MG63 (cell line): ENCODE results near the gene SDE2. TPM values are rescaled to one million over a fixed set of nuclear protein-coding genes. Genes with fewer than 3 reads are reported as not detected.
A peak's percentile ranks its signal among the peaks of the same experiment; 100 is the strongest.
"Not testable (repeated sequence)": the region's sequence is repeated elsewhere in the genome, so short reads cannot be mapped to it uniquely, and the experiment has no call there.

Experiments used
- DNase-seq: peaks from one replicate; pipeline ENCODE4 v3.0.0-alpha.2; 2020
- H3K27me3 ChIP-seq: fragments of 250-450 bp; sonication (Bioruptor Pico); 2 replicates; pipeline ENCODE4 v1.5.1; 2020; ENCODE audit warnings: mild to moderate bottlenecking, moderate library complexity
- H3K36me3 ChIP-seq: fragments of 250-450 bp; sonication (Bioruptor Pico); 2 replicates; pipeline ENCODE4 v1.5.1; 2020; ENCODE audit warnings: mild to moderate bottlenecking, moderate library complexity
- H3K4me3 ChIP-seq: fragments of 250-450 bp; sonication (Bioruptor Pico); 2 replicates; pipeline ENCODE4 v1.5.1; 2020; ENCODE audit warnings: mild to moderate bottlenecking, moderate library complexity
- H3K9me3 ChIP-seq: fragments of 250-450 bp; sonication (Bioruptor Pico); 2 replicates; pipeline ENCODE4 v1.5.1; 2020; ENCODE audit warnings: mild to moderate bottlenecking, moderate library complexity
- total RNA-seq: library from RNA; depleted of rRNA; stranded (reverse); fragments of >200 nt; shearing (Covaris generic); gene quantifications from 2 replicates; pipeline ENCODE4 v1.2.3, GENCODE V29; 2014; ENCODE audit warnings: low replicate concordance; rRNA removed

SDE2 gene
- total RNA-seq, 1 experiment from 2014 or later = 16.3 TPM

- H3K4me3 ChIP-seq = no peak within 1 kb of the TSS
- no peaks in the 10 kb centered on the region for H3K36me3 ChIP-seq
- H3K27me3 ChIP-seq = peaks cover 3% of the 10 kb centered on the region; the same call in 1 of the 2 replicates
- no peaks in the 10 kb centered on the region for H3K9me3 ChIP-seq
- no peak for DNase-seq
Observed at GRCh38 chr1:225941187-225941941, 57.8 kb downstream of the SDE2 start, which contains the start of gene LEFTY2. TSS of gene LEFTY2 (minus strand) at chr1:225941220. CDS start at chr1:225941140, 80 bp downstream.

- Histone ChIP-seq H3K36me3 (no peaks in the 10 kb centered on the region), H3K9me3 (no peaks in the 10 kb centered on the region), H3K27me3 (no peaks in the 10 kb centered on the region), H3K4me3 (no peak overlapping the region)
- DNase-seq = no peak
Observed at GRCh38 chr1:225940385-225941151, 58.6 kb downstream of the SDE2 start.

GRCh38 chr1:225939939-225940310 lies 59.2 kb downstream of the SDE2 start:
- not testable (repeated sequence) for DNase-seq

GRCh38 chr1:225939097-225939938 lies 59.8 kb downstream of the SDE2 start:
- not testable (repeated sequence) for H3K27me3 ChIP-seq, H3K36me3 ChIP-seq, H3K9me3 ChIP-seq, H3K4me3 ChIP-seq, DNase-seq

More at GRCh38 chr1:225939939-225940310, 59.2 kb downstream of the SDE2 start:
- not testable (repeated sequence) for H3K9me3 ChIP-seq, H3K36me3 ChIP-seq, H3K27me3 ChIP-seq, H3K4me3 ChIP-seq

GRCh38 chr1:225937048-225937968 lies 61.8 kb downstream of the SDE2 start:
- H3K4me3 ChIP-seq = no peak overlapping the region
- no peaks in the 10 kb centered on the region for H3K27me3 ChIP-seq
- no peak for DNase-seq

GRCh38 chr1:225936523-225936922 lies 62.6 kb downstream of the SDE2 start:
- DNase-seq = no peak
- Histone ChIP-seq H3K9me3 (no peaks in the 10 kb centered on the region), H3K27me3 (no peaks in the 10 kb centered on the region), H3K4me3 (no peak overlapping the region), H3K36me3 (no peaks in the 10 kb centered on the region)

More at GRCh38 chr1:225937048-225937968, 61.8 kb downstream of the SDE2 start:
- Histone ChIP-seq H3K36me3 (no peaks in the 10 kb centered on the region), H3K9me3 (no peaks in the 10 kb centered on the region)

- H3K36me3 ChIP-seq, H3K4me3 ChIP-seq, H3K27me3 ChIP-seq, DNase-seq, H3K9me3 ChIP-seq: not testable (repeated sequence)
Observed at GRCh38 chr1:225936086-225936485, 63.1 kb downstream of the SDE2 start.

- no peak for DNase-seq
- no peak overlapping the region for H3K4me3 ChIP-seq
- H3K27me3 ChIP-seq = no peaks in the 10 kb centered on the region
- no peaks in the 10 kb centered on the region for H3K9me3 ChIP-seq
- H3K36me3 ChIP-seq = no peaks in the 10 kb centered on the region
Observed at GRCh38 chr1:225934711-225935110, 64.4 kb downstream of the SDE2 start.

GRCh38 chr1:225933072-225933471 lies 66.1 kb downstream of the SDE2 start:
- Histone ChIP-seq H3K36me3 (no peaks in the 10 kb centered on the region), H3K27me3 (no peaks in the 10 kb centered on the region), H3K9me3 (no peaks in the 10 kb centered on the region), H3K4me3 (no peak overlapping the region)
- peak; percentile 52 for DNase-seq

Other genes starting within 250 kb of the SDE2 start
- 509 and 971 TPM in 2 replicates for gene SRP9, start 221.5 kb downstream of the SDE2 start, total RNA-seq
- 80.7 and 111 TPM in 2 replicates for gene EPHX1, start 189.2 kb downstream of the SDE2 start, total RNA-seq
- gene TMEM63A, start 117.0 kb downstream of the SDE2 start, total RNA-seq = 1.3 and 5.5 TPM in 2 replicates
- gene LEFTY1, start 110.2 kb downstream of the SDE2 start, total RNA-seq = not detected in 2 replicates
- gene PYCR2, start 75.1 kb downstream of the SDE2 start, total RNA-seq = 74.2 and 113 TPM in 2 replicates
- not detected in 2 replicates for gene LEFTY2, start 58.1 kb downstream of the SDE2 start, total RNA-seq
- gene H3-3A, start 63.4 kb upstream of the SDE2 start, total RNA-seq = 121 and 188 TPM in 2 replicates
- gene ACBD3, start 187.4 kb upstream of the SDE2 start, total RNA-seq = 27.3 and 46.5 TPM in 2 replicates
- gene MIXL1, start 224.3 kb upstream of the SDE2 start, total RNA-seq = not detected in 2 replicates